HCT116 (cell line): ENCODE measurements around the gene TNIP1. TPM values are rescaled to one million over a fixed set of nuclear protein-coding genes. Genes with fewer than 3 reads are reported as not detected.

ENCODE experiments used
- ATAC-seq: fragments of 200-7000 bp; cut with Tn5 transposase; 2 replicates; pipeline ENCODE4 v1.9.1; 2020; ENCODE audit warnings: mild to moderate bottlenecking, moderate library complexity
- BruUV-seq: library from RNA; stranded (reverse); fragments of 400-500 nt; replicated peaks from 2 replicates; lab custom pipeline; 2021; lab: Mats Ljungman, UMichigan
- CTCF ChIA-PET: fragments of 300-600 bp; sonication (Branson Sonifier 250); formaldehyde crosslinking; loops from one replicate; lab custom pipeline; 2021; ENCODE audit warnings: antibody characterized with exemption; lab: Charles Lee
- POLR2A ChIA-PET: fragments of 300-600, 350-600 bp; sonication (Branson Sonifier 250); formaldehyde crosslinking; loops from one replicate; lab custom pipeline; 2021; ENCODE audit warnings: antibody characterized with exemption; lab: Charles Lee
- RAD21 ChIA-PET, 2 experiments: fragments of 300-600 bp; sonication (Branson Sonifier 250); formaldehyde crosslinking; loops; one replicate each; lab custom pipeline; 2023; ENCODE audit warnings: low total read pairs in 2 of 2; ENCODE audit not compliant: uncharacterized antibody in 2 of 2, unreplicated experiment in 2 of 2, low non-redundant PET in 1 of 2; lab: Charles Lee
- DNase-seq: peaks from one replicate; pipeline ENCODE4 v3.0.0-alpha.2; 2010; ENCODE audit warnings: low read depth, low spot score
- H2AFZ ChIP-seq: fragments of 200-600 bp; shearing (Covaris generic), sonication (generic); 2 replicates; pipeline ENCODE4 v1.6.1; 2017; ENCODE audit warnings: low read depth, mixed run types, mixed read lengths, antibody characterized with exemption, low read length; ENCODE audit not compliant: poor library complexity, severe bottlenecking
- H3K27ac ChIP-seq: 2 replicates; pipeline ENCODE4 v1.5.1; 2012; ENCODE audit warnings: low read depth, low read length
- H3K27me3 ChIP-seq: fragments of 200-600 bp; sonication (generic); 2 replicates; pipeline ENCODE4 v1.6.1; 2016; ENCODE audit warnings: mixed run types, low read length, mixed read lengths; ENCODE audit not compliant: insufficient read depth
- H3K36me3 ChIP-seq, 2 experiments: fragments of 200-500 bp in 1 of 2; fragments of 200-600 bp in 1 of 2; sonication (Bioruptor generic) in 1 of 2; sonication (generic) in 1 of 2; 2 replicates each; pipeline versions ENCODE4 v1.5.1 to v1.6.1; 2014 to 2016; ENCODE audit warnings: low read length in 2 of 2, inconsistent platforms in 1 of 2, mixed read lengths in 1 of 2, mixed run types in 1 of 2; ENCODE audit not compliant: insufficient read depth in 2 of 2, control insufficient read depth in 1 of 2
- H3K4me1 ChIP-seq, 2 experiments: fragments of 200-600 bp in 1 of 2; sonication (generic) in 1 of 2; 2 replicates each; pipeline versions ENCODE4 v1.5.1 to v1.6.1; 2012 to 2017; ENCODE audit warnings: low read length in 2 of 2, inconsistent platforms in 1 of 2, mild to moderate bottlenecking in 1 of 2, mixed read lengths in 1 of 2, mixed run types in 1 of 2, moderate library complexity in 1 of 2; ENCODE audit not compliant: insufficient read depth in 2 of 2, control insufficient read depth in 1 of 2
- H3K4me2 ChIP-seq: fragments of 200-600 bp; sonication (generic); 2 replicates; pipeline ENCODE4 v1.6.1; 2017; ENCODE audit warnings: mixed run types, low read length, mixed read lengths
- H3K4me3 ChIP-seq, 2 experiments: fragments of 200-600 bp in 1 of 2; sonication (generic) in 1 of 2; replicated peaks in 1 of 2; 2 replicates each; pipeline ENCODE4 v1.5.1; 2011 to 2016; ENCODE audit warnings: low read length in 2 of 2, control low read depth in 1 of 2, low read depth in 1 of 2, mild to moderate bottlenecking in 1 of 2, mixed read lengths in 1 of 2, mixed run types in 1 of 2
- H3K79me2 ChIP-seq: fragments of 200-600 bp; sonication (generic); 2 replicates; pipeline ENCODE4 v1.6.1; 2017; ENCODE audit warnings: mild to moderate bottlenecking, mixed run types, low read length, moderate library complexity, mixed read lengths; ENCODE audit not compliant: insufficient read depth
- H3K9ac ChIP-seq: fragments of 200-600 bp; sonication (generic); 2 replicates; pipeline ENCODE4 v1.6.1; 2016; ENCODE audit warnings: low read length, mixed read lengths
- H3K9me2 ChIP-seq: fragments of 200-600 bp; sonication (generic), shearing (Covaris generic); 2 replicates; pipeline ENCODE4 v1.6.1; 2017; ENCODE audit warnings: mixed run types, mild to moderate bottlenecking, moderate library complexity; ENCODE audit not compliant: insufficient read depth
- H3K9me3 ChIP-seq, 2 experiments: fragments of 200-500 bp in 1 of 2; fragments of 200-600 bp in 1 of 2; sonication (Bioruptor generic) in 1 of 2; sonication (generic) in 1 of 2; 2 replicates each; pipeline ENCODE4 v1.6.1; 2014 to 2017; ENCODE audit warnings: low read length in 2 of 2, mixed read lengths in 2 of 2, inconsistent platforms in 1 of 2, low read depth in 1 of 2, mild to moderate bottlenecking in 1 of 2, mixed run types in 1 of 2, moderate library complexity in 1 of 2; ENCODE audit not compliant: control insufficient read depth in 1 of 2, insufficient read depth in 1 of 2
- H4K20me1 ChIP-seq: fragments of 200-600 bp; sonication (generic), shearing (Covaris generic); 2 replicates; pipeline ENCODE4 v1.6.1; 2017; ENCODE audit warnings: mixed run types, mild to moderate bottlenecking, moderate library complexity; ENCODE audit not compliant: insufficient read depth
- CBX3 ChIP-seq: IDR thresholded peaks from 2 replicates; pipeline ENCODE4 v1.6.1; 2012; ENCODE audit warnings: low read depth
- CEBPB ChIP-seq: IDR thresholded peaks from 2 replicates; pipeline ENCODE4 v1.6.1; 2012; ENCODE audit warnings: low read depth
- EGR1 ChIP-seq: IDR thresholded peaks from 2 replicates; pipeline ENCODE4 v1.6.1; 2012; ENCODE audit warnings: low read depth
- ELF1 ChIP-seq: IDR thresholded peaks from 2 replicates; pipeline ENCODE4 v1.6.1; 2012; ENCODE audit warnings: low read depth, borderline replicate concordance
- FOSL1 ChIP-seq: IDR thresholded peaks from 2 replicates; pipeline ENCODE4 v1.6.1; 2012; ENCODE audit warnings: low read depth
- POLR2AphosphoS5 ChIP-seq: IDR thresholded peaks from 2 replicates; pipeline ENCODE4 v1.6.1; 2011; ENCODE audit warnings: mild to moderate bottlenecking, low read depth, low read length, moderate library complexity
- RAD21 ChIP-seq: IDR thresholded peaks from 2 replicates; pipeline ENCODE4 v1.6.1; 2012; ENCODE audit warnings: low read depth, mild to moderate bottlenecking
- SIN3A ChIP-seq: IDR thresholded peaks from 2 replicates; pipeline ENCODE4 v1.6.1; 2012; ENCODE audit warnings: low read depth
- SP1 ChIP-seq: IDR thresholded peaks from 2 replicates; pipeline ENCODE4 v1.6.1; 2012; ENCODE audit warnings: low read depth
- TCF7L2 ChIP-seq: IDR thresholded peaks from 2 replicates; pipeline ENCODE4 v1.7.0; 2011; ENCODE audit warnings: borderline replicate concordance, inconsistent platforms; ENCODE audit not compliant: insufficient read depth, insufficient read length; ENCODE audit errors: extremely low read depth
- YY1 ChIP-seq: IDR thresholded peaks from 2 replicates; pipeline ENCODE4 v1.6.1; 2011; ENCODE audit warnings: low read length, low read depth, moderate library complexity, mild to moderate bottlenecking; ENCODE audit not compliant: insufficient replicate concordance; ENCODE audit errors: extremely low read depth
- intact Hi-C: fragments of 100-400 bp; cut with micrococcal nuclease; formaldehyde crosslinking; loops from 2 replicates; pipeline ENCODE4 v1.10.0; 2022
- total RNA-seq: library from RNA; stranded (reverse); gene quantifications from one replicate; pipeline ENCODE4 v1.2.1, GENCODE V29; 2021; ENCODE audit not compliant: unreplicated experiment
- TF ChIP-seq, protein P1 (sequence below): IDR thresholded peaks from 2 replicates; pipeline ENCODE4 v1.6.1; 2012

The TNIP1 gene
- total RNA-seq, 1 experiment from 2014 or later: 46.0 TPM

DNA sequence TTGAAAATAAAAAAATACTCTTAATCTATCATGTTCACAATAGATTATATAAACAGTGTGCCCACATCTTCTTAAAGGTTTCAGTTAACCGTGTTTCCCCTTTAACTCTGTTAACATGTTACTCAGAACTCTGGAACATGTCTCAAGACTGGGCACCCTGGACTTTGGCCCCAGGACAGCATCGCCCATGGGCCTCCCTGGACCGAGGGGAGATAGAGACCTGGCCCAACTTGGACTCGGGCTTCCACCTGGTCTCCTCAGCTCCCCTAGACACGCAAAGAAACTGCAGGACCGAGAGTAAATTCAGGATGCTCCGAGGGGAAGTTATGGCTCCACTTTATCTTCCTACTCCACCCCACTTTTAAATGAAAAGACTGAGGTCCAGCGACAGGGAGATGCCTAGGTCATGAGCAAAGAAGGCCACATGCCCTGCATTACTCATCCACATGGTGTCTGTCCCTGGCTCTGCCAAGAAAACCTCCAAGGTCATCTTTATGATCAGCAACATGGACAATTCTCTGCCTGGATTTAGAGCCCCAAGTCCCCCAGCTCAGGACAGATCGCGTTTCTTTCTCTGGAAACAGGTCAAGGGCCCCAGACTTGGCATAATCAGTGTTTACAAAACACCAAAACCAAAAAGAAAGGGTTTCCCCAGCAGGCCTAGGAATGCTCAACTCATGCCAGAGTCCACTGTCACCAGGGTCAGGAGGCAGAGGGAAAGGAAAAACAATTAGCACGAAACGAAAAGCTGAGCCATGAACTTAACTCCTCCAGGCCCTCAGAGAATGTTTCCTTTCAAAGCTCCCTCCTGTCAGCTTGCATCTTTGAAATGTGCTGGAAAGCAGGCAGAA is 43.0 kb downstream of the TNIP1 start:
- Histone ChIP-seq H3K4me1 (peaks cover 4 to 62% of the 10 kb centered on the region in 2 experiments; a peak in 3 of 4 replicates), H3K79me2 (no peaks in the 10 kb centered on the region), H2AFZ (no peak overlapping the region), H3K27me3 (no peaks in the 10 kb centered on the region), H3K9me3 (no peaks in the 10 kb centered on the region), H3K27ac (no peak overlapping the region), H3K9me2 (no peaks in the 10 kb centered on the region), H4K20me1 (no peaks in the 10 kb centered on the region), H3K4me3 (no peak overlapping the region), H3K36me3 (peaks cover 8% of the 10 kb centered on the region in 2 experiments; a peak in 2 of 4 replicates), H3K9ac (peak overlapping the region; percentile 40), H3K4me2 (peak overlapping the region; percentile 41)
- POLR2A ChIA-PET: no interaction called here
- BruUV-seq: no TSS peak
- RAD21 ChIA-PET: no interaction called here
- CTCF ChIA-PET: no interaction called here
- intact Hi-C loops: no loop called here
- ATAC-seq (no peak), DNase-seq (no peak)
- TF ChIP-seq POLR2AphosphoS5: no peak
- TF ChIP-seq, protein P1, sequence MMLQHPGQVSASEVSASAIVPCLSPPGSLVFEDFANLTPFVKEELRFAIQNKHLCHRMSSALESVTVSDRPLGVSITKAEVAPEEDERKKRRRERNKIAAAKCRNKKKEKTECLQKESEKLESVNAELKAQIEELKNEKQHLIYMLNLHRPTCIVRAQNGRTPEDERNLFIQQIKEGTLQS: no peak
- TF ChIP-seq SP1: no peak
- TF ChIP-seq FOSL1: no peak
- no peak for TF ChIP-seq CBX3
- no peak for TF ChIP-seq EGR1
- TF ChIP-seq RAD21: no peak
- no peak for TF ChIP-seq CEBPB
- no peak for TF ChIP-seq YY1
- TF ChIP-seq SIN3A: no peak
- TF ChIP-seq ELF1: no peak
- no peak for TF ChIP-seq TCF7L2
